Activated CD4-positive, alpha-beta T cell treated with anti-CD3 and anti-CD28 coated beads, Interleukin-2, amount 50 U/mL, for 4 hours (primary cell): ENCODE results near the gene RAB30.

ENCODE experiments used
- DNase-seq, 2 experiments: peaks; one replicate each; pipeline ENCODE4 v3.0.0-alpha.2; 2020

The RAB30 gene, protein sequence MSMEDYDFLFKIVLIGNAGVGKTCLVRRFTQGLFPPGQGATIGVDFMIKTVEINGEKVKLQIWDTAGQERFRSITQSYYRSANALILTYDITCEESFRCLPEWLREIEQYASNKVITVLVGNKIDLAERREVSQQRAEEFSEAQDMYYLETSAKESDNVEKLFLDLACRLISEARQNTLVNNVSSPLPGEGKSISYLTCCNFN

DNA sequence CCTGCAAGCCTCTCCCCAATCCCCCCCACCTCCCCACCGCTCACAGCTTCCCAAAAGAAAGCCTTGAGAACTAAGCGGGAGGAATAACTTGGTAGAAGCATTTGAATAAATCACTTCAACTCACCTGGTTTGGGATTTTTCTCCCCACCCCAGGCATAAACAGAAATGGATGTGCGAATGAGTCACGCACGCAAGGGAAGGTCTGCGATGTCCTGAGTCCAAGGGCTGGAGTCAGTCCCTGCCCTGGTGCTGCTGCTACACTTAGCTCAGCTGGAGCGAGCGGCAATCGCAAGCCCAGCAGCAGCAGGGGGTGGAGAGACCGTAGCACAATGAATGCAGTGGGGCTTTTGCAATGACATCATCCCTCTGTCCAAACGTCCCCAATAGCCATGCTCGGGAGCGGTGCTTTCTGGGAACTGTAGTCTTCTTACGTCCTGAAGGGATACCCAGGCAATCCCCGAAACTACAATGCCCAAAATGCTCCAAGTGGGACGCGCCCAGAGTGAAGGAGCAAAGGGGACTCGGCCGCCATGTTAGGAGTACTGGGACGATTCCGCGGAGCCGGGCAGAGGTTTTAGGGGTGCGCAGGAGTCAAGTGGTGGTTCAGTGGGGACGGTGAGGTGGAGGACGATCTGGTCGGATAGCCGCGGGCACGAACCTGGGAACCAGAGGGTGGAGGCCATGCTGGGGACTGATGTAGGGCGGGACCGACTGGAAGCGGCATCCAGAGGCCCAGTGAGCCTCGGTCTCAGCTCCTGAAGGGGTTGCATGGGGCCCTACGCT lies at the start of gene RAB30:
TSS of gene RAB30 (minus strand) at position 331 of the 783 bp plus-strand sequence. CDS start 74,581 bp downstream, outside the sequence.
- peak; percentile 91 for DNase-seq

DNA sequence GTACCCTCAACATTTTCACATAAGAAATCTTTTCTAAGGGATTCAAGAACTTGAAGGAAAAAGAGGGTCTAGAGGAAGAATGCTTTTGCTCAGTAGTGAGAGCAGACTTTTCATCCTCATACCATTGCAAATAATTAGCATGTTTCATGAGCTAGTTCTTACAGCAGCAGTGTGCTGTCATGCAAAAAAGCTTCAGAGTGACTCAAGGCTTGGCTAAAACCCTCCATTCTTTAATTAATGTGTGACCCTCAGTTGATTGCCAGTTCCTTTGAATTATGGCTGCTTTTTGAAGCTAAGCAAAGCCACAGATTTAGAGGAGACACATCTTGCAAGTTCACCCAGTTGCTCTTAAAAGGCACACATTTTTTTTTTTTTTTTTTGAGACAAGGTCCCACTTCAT lies 48.6 kb upstream of the RAB30 start:
- DNase-seq: no peak

DNA sequence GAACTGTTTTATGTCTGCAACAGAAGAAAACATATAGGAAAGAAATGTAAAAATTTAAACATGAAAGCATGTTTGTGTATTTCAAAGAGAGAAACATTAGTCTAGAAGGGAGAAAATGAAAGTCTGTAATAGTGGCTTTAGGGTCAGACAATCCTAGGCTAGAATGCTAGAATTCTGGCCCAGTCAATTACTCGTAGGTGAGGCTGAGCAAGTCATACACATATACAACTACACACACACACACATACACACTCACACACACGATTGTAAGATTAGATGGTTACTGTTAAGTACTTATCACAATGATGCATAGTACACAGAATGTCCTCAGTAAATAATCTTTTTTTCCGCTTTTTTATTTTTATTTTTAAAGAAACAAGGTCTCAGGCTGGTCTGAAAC lies 47.5 kb upstream of the RAB30 start:
- DNase-seq: no peak

DNA sequence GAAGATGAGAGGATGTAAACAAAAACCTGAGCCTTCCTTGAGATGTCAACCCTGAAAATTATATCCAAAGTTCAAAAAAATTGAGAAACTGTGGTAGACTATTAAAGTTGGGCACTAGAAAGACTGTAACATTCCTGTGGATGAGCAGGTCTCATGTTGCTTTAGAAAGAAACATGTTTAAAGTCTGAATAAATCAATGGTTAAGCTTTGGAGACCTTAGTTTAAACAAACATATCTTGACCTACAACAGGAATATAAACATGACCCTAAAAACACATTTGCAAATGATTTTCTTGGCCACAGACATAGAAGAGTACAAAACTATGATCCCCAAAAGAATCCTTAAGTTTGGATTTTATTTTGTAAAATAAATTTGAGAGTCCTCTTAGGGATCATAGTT lies 47.1 kb upstream of the RAB30 start:
- DNase-seq: no peak

DNA sequence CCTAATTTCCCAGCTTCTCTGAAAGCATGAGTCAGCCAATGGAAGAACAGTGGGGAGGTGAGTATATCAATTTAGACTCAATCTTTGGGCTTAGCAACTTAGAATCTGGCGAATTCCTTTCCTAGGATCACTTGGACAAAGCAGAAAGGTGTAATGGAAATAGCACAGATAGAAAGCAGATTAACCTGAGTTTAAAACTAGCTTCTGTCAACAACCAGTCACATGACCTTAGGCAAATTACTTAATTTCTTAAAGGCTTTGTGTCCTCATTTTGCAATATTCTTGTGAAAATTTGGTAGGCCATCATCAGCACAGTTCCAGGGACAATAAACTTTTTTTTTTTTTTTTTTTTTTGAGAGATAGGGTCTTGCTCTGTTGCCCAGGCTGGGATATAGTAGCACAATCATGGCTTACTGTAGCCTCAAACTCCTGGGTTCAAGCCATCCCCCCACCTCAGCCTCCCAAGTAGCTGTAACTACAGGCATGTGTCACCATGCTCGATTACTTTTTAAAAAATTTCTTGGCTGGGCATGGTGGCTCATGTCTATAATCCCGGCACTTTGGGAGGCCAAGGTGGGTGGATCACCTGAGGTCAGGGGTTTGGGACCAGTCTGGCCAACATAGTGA lies 44.4 kb upstream of the RAB30 start:
- no peak for DNase-seq

DNA sequence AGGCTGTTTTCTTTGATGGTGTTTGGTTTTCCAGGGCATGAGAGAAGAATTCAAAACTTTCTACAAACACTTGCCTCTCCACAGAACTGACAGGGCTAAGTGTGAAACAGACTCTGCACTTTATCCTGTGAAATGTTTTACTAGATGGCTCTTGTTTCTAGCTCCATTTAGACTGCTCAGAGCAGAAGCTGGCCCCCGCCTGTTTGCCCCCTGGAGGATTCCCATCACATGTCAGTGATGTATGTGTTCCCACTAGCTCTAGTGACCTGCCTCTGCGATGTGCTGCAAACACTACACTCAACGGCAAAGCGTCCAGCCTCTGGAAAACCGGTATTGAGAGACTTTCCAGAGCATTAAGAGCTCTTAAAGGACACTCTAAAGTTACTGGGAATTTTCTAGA lies 43.9 kb upstream of the RAB30 start:
- no peak for DNase-seq

DNA sequence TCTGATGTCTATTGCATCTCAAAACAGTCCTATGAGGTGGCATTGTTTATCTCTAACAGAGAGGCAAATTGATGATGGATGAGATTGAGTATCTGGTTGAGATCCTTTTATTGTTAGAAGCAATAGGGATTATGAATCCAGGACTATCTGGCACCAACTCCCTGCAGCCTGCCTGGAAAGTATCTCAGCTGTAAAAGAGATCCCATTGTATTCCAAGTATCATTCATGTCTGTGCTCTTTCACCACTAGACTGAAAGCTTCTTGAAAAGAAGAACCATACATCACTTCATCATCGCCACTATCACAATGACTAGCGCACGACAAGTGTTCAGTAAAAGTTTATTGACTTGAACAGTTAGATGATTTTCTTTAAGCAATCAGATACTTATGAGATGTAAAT lies 43.3 kb upstream of the RAB30 start:
- DNase-seq: no peak

DNA sequence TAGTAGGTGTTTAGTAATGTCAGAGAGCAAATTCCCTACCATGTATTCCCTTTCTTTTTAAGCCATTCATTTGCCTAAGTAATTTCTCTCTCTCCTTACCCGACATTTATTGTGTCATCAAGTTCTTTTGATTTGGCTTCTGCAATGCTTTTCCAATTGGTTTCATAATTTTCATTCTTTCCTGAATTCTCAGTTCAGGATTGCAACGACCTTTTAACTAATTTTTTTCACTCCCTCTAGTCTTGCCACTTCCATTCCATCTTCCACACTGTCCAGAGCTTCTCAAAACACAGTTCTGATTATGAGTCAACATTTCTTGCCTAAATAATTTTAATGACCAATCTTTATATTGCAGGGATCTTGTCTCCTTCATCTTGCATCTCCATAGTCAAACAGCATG lies 41.2 kb upstream of the RAB30 start:
- DNase-seq: no peak

DNA sequence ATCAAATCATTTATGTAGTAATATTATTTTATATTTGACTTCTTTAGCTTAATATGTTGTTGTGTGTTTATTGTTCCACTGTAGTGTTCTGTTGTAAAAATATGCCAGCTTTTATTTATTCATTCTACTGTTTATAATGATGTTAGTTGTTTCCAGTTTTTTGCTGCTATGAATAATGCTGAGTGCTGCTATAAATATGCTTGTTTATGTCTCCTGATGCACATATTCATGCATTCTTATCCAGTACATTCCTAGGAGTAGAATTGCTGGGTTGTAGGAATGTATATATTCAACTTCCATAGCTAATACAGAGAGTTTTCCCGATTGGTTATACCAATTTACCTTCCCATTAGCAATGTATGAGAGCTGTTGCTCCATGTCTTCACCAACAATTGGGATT lies 33.5 kb upstream of the RAB30 start:
- no peak for DNase-seq

DNA sequence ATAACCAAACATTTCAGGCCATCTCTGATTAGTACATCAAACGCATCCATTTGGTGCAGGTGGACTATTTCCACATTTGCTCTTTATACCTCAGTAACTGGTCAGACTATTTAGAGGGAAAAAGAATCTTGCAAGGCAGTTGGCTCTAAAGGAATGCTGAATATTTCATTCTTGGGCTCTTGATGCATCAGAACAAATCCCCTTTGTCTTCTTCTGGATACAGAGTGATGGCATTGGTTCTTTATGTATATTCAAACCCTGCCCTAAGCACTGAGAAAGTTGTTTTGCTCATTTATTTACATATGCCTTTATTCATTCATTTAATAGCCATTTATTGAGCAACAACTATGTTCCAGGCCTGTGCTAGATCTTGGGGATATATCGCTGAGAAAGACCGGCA lies 31.1 kb upstream of the RAB30 start:
- DNase-seq: no peak

DNA sequence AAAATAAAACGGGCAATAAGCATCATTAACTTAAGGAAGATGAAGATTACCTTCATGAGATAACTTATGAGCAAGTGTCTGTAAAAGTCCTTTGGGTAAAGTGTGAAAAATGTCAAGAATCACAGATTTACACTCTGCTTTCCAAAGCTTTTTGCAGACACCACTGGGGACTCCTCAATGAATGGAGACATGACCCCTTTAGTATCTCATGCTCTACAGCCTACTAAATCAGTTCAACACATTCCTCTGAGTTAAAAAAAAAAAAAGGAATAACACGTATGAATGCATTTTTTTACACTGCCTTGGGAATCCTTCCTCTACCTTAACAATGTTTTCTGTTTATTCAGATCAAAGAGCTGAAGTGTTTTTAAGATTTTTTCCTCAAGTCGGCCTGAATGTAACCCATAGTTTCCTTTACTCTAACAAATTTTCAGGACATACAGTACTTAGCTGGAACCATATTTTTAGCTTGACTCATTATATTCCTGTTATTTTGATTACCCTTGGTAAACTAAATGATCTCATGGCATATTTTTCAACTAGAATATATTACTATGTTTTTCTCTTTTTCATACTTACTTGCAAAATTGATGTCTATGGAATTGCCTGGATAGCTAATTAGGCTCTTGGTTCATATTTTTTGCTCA lies 25.9 kb upstream of the RAB30 start:
- DNase-seq: no peak

DNA sequence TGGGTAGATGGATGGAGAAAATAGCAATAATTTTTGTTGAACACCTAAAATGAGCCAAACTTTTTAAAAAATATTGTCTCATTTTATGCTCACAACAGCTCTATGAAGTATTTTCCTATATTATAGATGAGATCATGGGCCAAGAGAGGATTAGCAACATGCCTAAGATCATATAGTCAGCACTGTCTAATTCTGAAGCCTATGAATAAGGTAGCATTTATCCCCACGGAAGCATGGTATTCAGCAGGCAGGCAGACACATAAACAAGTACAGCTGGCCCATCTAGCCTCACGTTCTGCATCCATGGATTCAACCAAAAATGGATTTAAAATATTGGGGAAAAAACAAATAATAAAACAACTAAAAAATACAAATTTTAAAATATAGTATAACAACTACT lies 21.9 kb upstream of the RAB30 start:
- no peak for DNase-seq

DNA sequence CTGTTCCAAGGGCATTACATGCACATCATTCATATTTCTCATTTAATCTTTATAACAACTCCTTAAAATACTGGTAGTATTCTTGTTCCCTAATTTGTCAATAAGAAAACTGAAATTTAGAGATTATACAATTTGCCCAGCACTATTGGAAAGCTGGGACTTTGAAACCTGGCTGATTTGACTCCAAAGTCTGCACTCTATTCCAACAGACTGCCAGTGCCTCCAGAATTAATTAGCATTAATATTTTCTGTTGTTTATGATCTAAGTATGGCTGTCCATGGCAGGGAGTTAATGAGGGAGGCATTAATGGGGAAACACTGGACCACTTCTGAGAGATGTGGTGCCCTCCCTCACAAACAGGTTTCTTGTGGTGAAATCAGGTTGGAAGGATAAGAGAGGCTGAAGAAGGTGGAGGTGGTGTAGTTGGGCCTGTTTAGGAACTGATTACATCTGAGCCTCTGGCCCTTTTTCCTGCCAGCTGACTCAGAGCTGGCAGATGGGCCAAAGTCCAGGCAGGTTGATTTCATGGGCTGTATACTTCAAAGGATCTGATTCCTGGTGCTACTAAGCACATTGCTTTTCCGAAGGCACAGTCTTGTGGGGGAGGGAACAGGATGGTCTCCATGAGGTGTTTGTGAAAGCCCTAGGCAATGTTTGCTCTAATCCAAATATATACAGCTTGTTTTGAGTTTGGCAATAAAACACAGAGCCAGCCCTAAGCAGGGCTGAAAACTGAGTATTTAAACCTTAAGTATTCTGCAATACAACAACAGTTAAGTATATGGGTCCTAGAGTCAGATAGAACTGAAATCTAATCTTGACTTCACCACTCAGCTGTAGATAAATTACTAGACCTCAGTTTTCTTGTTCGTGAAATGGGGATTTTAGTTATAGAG lies 21.0 kb upstream of the RAB30 start:
- no peak for DNase-seq

DNA sequence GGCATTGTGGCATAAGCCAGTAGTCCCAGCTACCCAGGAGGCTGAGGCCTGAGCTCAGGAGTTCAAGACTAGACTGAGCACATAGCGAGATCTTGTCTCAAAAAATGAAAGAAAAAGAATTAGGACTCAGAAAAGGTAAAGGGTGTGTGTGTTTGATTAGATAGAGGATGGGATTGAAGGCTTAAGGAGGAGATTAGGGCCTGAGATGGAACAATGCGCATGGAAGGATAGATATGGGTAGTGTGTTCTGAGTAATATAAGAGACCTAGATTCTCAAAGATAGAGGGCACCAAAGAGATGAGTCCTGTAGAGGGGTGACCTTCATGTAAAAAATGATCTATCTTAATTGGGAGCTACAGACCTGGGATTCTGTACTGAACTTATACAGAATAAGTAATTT lies 17.3 kb upstream of the RAB30 start:
- no peak for DNase-seq

DNA sequence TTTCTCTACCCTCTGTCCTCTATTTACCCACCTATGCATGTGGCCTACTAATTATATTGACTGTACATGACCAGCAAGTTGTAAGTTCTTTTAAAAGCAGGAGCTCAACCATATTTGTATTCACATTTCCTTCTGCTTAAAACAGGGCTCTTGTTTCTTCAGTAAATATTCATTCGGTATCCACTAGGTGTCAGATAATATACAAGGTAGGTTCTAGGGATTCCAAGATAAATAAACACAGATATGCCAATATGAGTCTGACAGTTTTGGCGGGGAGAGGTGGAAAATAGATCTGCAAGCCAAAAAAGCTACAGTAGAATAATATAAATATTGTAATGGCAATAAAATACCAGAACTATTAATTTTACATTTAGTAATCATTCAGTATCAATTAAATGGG lies 15.3 kb upstream of the RAB30 start:
- no peak for DNase-seq

DNA sequence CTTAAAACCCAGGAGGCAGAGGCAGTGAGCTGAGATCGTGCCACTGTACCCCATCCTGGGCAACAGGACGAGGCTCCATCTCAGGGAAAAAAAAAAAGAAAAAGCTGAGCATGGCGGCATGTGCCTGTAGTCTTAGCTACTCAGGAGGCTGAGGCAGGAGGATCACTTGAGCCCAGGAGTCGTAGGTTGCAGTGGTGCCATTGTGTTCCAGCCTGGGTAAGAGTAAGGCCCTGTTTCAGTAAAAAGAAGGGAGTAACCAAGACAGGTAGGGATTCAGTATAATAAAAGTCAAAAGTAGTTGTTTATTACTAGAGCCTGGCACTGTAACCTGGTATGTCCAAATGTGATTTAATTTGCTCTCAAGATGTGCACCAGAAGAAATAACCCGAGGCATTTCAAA lies 8.1 kb upstream of the RAB30 start:
- no peak for DNase-seq

DNA sequence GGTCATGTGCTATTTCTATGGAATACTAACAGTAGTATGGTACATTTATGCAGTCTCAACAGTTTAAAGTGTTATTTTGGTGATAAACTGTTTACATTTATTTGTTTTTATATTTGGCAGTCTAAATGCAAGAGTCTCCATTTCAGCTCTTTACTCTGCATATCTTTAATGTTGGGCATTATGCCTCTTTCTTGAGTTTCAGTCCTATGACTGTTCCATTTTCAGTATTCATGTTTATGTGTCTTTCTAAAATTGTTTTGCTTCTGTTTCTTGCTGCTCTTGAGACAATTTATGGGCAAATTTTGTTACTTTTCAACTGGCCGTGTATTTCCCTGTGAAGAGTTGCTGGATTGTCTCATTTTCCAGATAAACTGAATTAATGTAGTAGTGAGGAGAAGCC lies 6.6 kb upstream of the RAB30 start:
- DNase-seq: no peak

DNA sequence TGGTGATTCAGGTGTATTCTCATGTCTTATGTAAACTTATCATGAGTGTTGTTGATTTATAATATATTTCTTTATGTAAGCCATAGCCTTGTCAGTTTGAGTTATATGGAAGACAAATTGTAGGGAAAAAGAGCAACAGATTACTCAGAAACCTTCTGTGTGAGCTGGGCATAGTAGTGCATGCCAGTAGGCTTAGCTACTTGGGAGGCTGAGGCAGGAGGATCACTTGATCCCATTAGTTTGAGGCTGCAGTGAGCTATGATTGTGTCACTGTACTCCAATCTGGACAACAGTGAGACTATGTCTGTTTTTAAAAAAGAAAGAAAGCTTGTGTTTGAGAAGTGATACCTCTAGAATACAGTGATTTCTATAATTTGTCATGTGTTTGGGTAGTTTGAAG lies 2.2 kb upstream of the RAB30 start:
- no peak for DNase-seq

DNA sequence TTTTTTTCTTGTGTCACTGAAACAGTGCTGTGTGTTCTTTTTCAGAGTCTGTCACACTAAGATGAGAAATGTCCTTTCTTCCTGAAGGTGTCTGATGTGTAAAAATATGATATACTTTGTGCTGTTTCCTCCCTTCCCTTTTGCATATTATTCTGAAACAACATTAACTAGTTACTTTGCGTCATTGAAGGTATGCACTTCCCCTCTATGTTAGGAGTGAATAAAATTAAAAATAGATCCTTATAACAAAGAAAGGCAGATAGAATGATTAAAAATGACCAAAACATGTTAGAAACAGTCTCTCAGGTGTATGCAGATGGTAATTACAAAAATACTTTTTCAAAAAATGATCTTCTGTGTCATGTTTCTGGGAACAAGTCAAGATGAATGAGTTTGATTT lies 1.6 kb upstream of the RAB30 start:
- no peak for DNase-seq

DNA sequence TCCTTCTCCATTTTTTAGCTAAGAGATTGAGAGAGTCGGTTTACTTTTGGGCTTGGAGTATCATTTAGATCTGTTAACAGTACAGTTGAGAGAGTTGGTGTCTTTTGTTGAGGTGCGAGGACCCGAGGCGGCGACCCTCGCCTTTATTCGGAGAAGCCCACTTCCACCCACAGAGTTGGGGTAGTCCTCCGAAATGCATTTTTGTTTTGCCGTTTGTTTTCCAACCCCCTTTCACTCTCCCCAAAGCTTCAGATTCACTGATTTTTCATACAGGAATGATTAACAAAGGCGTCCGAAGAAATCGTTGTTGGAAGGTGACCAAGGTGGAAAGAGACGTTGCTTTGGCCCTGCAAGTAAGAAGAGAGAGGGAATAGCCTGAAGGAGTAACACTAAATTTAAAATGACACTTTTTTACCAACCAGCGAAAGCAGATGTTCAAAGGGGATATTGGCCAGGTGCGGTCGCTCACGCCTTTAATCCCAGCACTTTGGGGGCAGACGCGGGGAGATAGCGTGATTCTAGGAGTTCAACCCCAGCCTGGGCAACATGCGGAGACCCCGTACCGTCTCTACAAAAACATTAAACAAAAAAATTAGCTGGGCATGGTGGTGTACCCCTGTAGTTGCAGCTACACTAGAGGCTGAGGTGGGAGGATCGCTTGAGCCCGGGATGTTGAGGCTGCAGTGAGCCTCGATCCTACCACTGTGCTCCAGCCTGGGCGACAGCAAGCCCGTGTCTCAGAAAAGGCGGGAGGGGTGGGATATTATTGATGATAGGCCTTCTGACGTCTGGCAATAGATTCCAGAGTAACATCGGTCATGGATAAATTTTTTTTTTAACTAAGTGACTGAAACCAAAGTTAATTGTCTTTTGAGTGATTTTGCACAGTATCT lies 899 bp upstream of the RAB30 start:
- no peak for DNase-seq

DNA sequence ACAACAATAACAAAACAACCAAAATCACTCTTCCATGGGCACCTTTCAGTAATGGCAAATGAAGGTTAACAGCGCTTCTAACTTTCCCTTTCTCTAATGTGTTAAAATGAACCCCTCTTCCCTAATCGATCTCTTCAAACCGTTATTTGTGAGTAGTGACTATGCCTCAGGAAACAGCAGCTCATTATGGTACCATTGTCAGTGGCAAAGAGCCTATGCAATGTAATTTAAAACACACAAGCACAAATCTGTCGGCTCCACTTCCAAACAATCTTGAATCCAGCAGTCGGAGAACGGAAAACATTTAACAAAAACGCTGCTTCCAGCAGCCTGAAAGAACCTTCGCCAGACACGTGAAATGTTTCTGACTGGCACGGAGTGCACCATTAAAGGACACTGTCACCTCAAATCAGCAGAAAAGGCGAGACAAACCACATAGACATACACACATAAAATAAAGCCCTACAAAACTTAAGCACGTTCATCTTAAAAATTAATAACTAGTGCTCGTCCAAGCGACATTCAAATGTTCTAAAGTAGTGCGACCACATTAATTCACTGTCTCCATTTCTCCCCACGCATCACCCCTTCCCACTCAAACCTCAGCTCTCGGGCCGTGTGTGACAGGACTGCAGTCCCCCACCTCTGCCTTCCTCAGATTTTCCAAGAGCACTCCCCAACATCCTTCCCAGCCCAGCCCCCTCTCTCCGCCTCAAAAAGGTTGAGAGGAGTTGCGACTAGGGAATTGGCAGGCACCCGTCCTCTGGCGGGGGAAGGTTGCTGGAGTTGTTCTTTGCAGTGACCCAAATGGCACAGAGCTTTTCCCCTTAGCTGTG lies 748 bp downstream of the RAB30 start:
- peak in 1 of 2 experiments; percentile 28 for DNase-seq
